Stimulated activated naive CD4-positive, alpha-beta T cell treated with Interleukin-2 at 50 U/mL for 16 hours (primary cell): ENCODE data around the gene IGFBP3.

Experiments
- DNase-seq: peaks from one replicate; lab custom pipeline; 2025; lab: John Stamatoyannopoulos, UW

The IGFBP3 gene

GRCh38 chr7:45872116-45873034 is 48.7 kb downstream of the IGFBP3 start:
- DNase-seq: no peak

DNA sequence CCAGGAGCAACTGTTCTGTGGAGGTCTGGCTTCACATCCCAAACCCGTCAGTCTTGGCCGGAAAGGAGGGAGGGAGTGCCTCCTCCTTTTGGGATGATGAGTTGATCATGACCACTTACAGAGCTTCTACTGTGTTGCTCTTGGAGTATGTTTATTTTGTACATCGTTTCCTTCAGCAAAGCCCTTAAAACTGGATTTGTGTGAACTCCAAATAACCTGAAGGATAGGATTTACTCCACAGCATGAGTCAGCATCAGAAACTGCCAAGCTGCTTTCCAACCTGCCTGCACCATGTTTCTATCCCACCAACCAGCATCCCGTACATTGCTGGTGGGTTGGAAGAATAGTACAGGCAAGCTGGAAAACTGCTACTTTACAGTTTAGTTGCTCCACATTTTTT is 51.6 kb downstream of the IGFBP3 start:
- no peak for DNase-seq

DNA sequence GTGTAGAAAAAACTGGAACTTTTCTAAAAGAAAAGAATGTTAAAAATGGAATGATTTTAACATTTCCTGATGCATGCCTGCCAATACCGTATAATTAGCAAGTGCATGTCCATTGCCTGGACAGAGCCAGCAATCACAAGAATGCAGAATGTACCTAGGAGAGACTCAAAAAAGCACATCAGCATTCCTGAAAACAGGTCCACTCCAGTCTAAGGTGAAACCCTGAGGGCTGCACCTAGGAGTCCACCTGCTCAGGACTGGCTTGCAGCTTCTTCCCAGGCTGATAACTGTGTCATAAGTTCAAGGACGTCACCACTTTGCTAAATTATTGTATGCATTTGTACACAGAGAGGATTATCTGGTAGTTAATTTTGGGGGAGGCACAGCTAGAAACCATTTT is 53.6 kb downstream of the IGFBP3 start:
- no peak for DNase-seq

DNA sequence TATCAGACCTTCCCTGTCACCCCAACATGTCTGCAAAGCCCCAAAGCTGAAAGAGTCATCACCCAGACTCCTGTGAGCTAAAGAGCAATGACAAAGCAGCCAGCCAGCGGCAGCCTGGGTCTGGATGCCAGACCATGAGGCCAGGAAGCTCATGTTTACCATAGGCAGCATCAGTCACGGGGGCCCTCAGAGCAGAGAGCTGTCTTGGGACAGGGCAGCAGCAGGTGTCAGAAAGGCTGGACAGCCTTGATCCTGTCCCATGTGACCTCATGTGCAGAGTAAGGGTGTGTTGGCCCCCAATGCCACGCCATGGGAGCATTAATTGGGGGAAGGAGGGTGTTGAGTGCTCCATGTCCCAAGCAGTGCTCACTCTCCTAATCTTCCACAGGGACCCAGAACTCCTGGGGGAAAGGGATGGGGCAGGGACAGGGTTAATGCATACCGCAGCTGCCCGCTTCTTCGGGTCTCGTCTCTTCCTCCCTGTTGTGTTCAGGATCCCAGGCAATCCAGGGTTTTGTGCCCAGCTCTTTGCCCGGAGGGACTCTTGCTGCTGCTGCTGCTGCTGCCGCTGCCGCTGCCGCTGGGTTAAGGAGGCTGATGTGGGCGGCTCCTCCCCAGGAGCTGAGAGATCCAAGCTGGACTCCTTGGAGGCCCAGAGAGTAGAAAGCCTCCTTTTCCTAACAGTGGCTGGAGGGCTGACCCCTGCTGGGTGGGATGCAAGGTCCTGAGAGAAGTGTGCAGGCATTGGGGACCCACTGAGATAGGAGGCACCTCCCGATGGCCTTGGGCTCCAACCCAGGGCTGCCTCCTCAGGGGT is 55.3 kb downstream of the IGFBP3 start:
- DNase-seq: no peak

DNA sequence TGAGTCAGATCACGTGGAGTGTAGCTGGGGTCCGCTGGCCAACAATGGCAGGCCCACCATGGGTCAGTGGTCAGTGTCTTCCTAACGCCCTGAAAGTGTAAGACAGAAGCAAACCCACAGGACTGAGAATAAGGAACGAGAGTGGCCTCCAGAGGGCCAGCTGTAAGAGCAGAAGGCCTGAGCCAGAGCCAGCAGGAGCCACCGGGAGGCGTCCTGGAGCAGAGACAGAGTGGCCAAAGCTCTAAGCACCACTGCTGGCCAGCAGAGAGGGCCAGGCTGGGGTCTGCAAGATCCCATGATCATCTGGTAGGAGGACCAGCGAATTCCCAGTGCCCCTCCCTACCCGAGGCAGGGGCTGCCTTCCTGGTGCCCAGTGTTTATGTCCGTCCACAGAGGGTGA is 57.4 kb downstream of the IGFBP3 start:
- no peak for DNase-seq
